Measurements from ENCODE around the gene BRICD5. TPM values are rescaled to one million over a fixed set of nuclear protein-coding genes. Genes with fewer than 3 reads are reported as not detected.

Gene BRICD5
- total RNA-seq, 1 experiment from 2014 or later, result 18.6 TPM

GRCh38 chr16:2233046-2233775 lies 22.5 kb upstream of the BRICD5 start:
- H3K9me3 ChIP-seq (ENCODE audit: low read depth, low read length, poor library complexity, severe bottlenecking), result no peaks in the 10 kb centered on the region
- TF ChIP-seq CTCF (conservative IDR thresholded peaks at IDR 0.05; ENCODE audit: low read depth, low read length) (no peak), EZH2 (IDR thresholded peaks at IDR 0.05; ENCODE audit: borderline replicate concordance, low read depth, low read length, poor library complexity, severe bottlenecking) (no peak)
- ChIA-PET POLR2A (ENCODE audit: low non-redundant PET) (no interaction called here), CTCF (no interaction called here)
- no TSS peak for BruUV-seq (replicated peaks)
- DNase-seq (ENCODE audit: low spot score), result no peak
- intact Hi-C loops (cut with micrococcal nuclease; ENCODE audit: unreplicated experiment), result no loop called here
- no peaks in the 10 kb centered on the region for H3K4me1 ChIP-seq (ENCODE audit: insufficient read depth, low read length, poor library complexity, severe bottlenecking)
- no peak overlapping the region for H3K4me3 ChIP-seq (ENCODE audit: low read depth, low read length, poor library complexity, severe bottlenecking)
- peaks cover 40% of the 10 kb centered on the region for H3K36me3 ChIP-seq (ENCODE audit: insufficient read depth, low read length, poor library complexity, severe bottlenecking)
- no peak overlapping the region for H3K27ac ChIP-seq (ENCODE audit: low read depth, low read length, poor library complexity, severe bottlenecking)
- H3K27me3 ChIP-seq (replicated peaks; ENCODE audit: insufficient read depth, low read depth, low read length, poor library complexity), result no peaks in the 10 kb centered on the region

- no peak overlapping the region for H3K4me3 ChIP-seq (ENCODE audit: low read depth, low read length, poor library complexity, severe bottlenecking)
- DNase-seq (ENCODE audit: low spot score), result no peak
- H3K9me3 ChIP-seq (ENCODE audit: low read depth, low read length, poor library complexity, severe bottlenecking), result no peaks in the 10 kb centered on the region
- peaks cover 44% of the 10 kb centered on the region for H3K36me3 ChIP-seq (ENCODE audit: insufficient read depth, low read length, poor library complexity, severe bottlenecking)
- ChIA-PET POLR2A (ENCODE audit: low non-redundant PET) (no interaction called here), CTCF (no interaction called here)
- H3K4me1 ChIP-seq (ENCODE audit: insufficient read depth, low read length, poor library complexity, severe bottlenecking), result no peaks in the 10 kb centered on the region
- no TSS peak for BruUV-seq (replicated peaks)
- H3K27ac ChIP-seq (ENCODE audit: low read depth, low read length, poor library complexity, severe bottlenecking), result no peak overlapping the region
- intact Hi-C loops (cut with micrococcal nuclease; ENCODE audit: unreplicated experiment), result no loop called here
- H3K27me3 ChIP-seq (replicated peaks; ENCODE audit: insufficient read depth, low read depth, low read length, poor library complexity), result no peaks in the 10 kb centered on the region
- TF ChIP-seq CTCF (conservative IDR thresholded peaks at IDR 0.05; ENCODE audit: low read depth, low read length), result no peak
- TF ChIP-seq EZH2 (IDR thresholded peaks at IDR 0.05; ENCODE audit: borderline replicate concordance, low read depth, low read length, poor library complexity, severe bottlenecking), result no peak
Observed at GRCh38 chr16:2232094-2232990, 21.7 kb upstream of the BRICD5 start.

- intact Hi-C loops (cut with micrococcal nuclease; ENCODE audit: unreplicated experiment), result no loop called here
- POLR2A ChIA-PET (ENCODE audit: low non-redundant PET), result no interaction called here
Observed at GRCh38 chr16:2231016-2231931, 20.6 kb upstream of the BRICD5 start.

More at GRCh38 chr16:2231016-2231931, 20.6 kb upstream of the BRICD5 start:
- Histone ChIP-seq H3K4me1 (ENCODE audit: insufficient read depth, low read length, poor library complexity, severe bottlenecking) (no peaks in the 10 kb centered on the region), H3K27me3 (replicated peaks; ENCODE audit: insufficient read depth, low read depth, low read length, poor library complexity) (no peaks in the 10 kb centered on the region), H3K9me3 (ENCODE audit: low read depth, low read length, poor library complexity, severe bottlenecking) (no peaks in the 10 kb centered on the region), H3K27ac (ENCODE audit: low read depth, low read length, poor library complexity, severe bottlenecking) (no peak overlapping the region), H3K36me3 (ENCODE audit: insufficient read depth, low read length, poor library complexity, severe bottlenecking) (peaks cover 44% of the 10 kb centered on the region), H3K4me3 (ENCODE audit: low read depth, low read length, poor library complexity, severe bottlenecking) (no peak overlapping the region)
- no peak for TF ChIP-seq EZH2 (IDR thresholded peaks at IDR 0.05; ENCODE audit: borderline replicate concordance, low read depth, low read length, poor library complexity, severe bottlenecking)
- TF ChIP-seq CTCF (conservative IDR thresholded peaks at IDR 0.05; ENCODE audit: low read depth, low read length), result no peak
- no peak for DNase-seq (ENCODE audit: low spot score)
- no TSS peak for BruUV-seq (replicated peaks)
- CTCF ChIA-PET, result no interaction called here
